HG03175 (cell line): ENCODE measurements around the gene CYP1A2.

Experiments
- ATAC-seq: cut with Tn5 transposase; IDR thresholded peaks from one replicate; pipeline ENCODE4 v1.9.1; 2021; ENCODE audit warnings: mild to moderate bottlenecking, moderate library complexity; ENCODE audit not compliant: unreplicated experiment

CYP1A2 gene

GRCh38 chr15:74802290-74802689 lies 53.6 kb downstream of the CYP1A2 start:
- no peak for ATAC-seq

DNA sequence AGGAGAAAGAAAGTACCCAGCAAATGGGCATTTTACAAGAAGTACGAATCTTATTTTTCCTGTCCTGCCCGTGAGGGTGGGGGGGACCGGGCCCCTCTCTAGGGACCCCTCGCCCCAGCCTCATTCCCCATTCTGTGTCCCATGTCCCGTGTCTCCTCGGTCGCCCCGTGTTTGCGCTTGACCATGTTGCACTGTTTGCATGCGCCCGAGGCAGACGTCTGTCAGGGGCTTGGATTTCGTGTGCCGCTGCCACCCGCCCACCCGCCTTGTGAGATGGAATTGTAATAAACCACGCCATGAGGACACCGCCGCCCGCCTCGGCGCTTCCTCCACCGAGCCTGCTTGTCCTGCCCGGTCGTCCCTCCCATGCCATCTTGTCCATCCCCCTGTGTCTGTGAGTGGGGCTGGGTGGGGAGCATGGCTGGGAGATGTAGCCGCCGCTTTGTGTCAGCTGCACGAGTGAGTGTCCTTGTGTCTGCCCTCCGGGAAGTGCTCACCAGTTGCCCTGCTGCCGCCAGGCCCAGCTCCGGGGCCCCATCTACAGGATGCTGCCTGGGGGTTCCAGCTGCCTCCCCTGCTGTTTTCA lies 54.3 kb downstream of the CYP1A2 start:
- no peak for ATAC-seq

GRCh38 chr15:74804935-74805334 lies 56.3 kb downstream of the CYP1A2 start:
- ATAC-seq, result no peak
